ENCODE results near the gene FKRP. TPM values are rescaled to one million over a fixed set of nuclear protein-coding genes. Genes with fewer than 3 reads are reported as not detected.
A peak's percentile ranks its signal among the peaks of the same experiment; 100 is the strongest.
"Not testable (repeated sequence)": the region's sequence is repeated elsewhere in the genome, so short reads cannot be mapped to it uniquely, and the experiment has no call there.

FKRP gene
- total RNA-seq, 2 donors from 2014 or later: 8.4 to 10.4 TPM

DNA sequence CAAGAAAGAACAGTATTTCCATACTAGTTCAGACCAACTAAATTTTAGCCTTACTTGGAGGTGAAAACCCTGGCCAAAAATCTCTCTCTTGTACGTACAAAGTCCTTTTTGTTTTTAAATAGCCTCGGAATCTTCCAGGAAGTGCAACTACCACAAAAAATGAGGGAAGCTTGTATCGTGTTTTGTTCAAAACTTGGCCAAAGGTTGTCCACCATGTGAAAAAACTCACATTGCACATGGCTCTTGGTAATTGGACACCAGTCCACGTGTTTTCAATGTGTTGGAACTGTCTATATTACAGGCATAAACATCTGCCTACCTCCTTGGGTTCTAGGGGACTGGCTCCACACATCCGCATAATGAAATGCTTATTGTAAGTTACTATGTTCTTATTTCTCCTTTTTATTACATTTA, 15.6 kb downstream of the FKRP start:
- no peak overlapping the region for H3K4me3 ChIP-seq
- H3K27me3 ChIP-seq: no peaks in the 10 kb centered on the region
- H3K27ac ChIP-seq: no peak overlapping the region
- intact Hi-C loops (cut with DNase I): no loop called here
- no peaks in the 10 kb centered on the region for H3K4me1 ChIP-seq
- DNase-seq: no peak
- TF ChIP-seq, protein P1, sequence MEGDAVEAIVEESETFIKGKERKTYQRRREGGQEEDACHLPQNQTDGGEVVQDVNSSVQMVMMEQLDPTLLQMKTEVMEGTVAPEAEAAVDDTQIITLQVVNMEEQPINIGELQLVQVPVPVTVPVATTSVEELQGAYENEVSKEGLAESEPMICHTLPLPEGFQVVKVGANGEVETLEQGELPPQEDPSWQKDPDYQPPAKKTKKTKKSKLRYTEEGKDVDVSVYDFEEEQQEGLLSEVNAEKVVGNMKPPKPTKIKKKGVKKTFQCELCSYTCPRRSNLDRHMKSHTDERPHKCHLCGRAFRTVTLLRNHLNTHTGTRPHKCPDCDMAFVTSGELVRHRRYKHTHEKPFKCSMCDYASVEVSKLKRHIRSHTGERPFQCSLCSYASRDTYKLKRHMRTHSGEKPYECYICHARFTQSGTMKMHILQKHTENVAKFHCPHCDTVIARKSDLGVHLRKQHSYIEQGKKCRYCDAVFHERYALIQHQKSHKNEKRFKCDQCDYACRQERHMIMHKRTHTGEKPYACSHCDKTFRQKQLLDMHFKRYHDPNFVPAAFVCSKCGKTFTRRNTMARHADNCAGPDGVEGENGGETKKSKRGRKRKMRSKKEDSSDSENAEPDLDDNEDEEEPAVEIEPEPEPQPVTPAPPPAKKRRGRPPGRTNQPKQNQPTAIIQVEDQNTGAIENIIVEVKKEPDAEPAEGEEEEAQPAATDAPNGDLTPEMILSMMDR (IDR thresholded peaks at IDR 0.05): no peak
- H3K9me3 ChIP-seq: no peaks in the 10 kb centered on the region
- no peaks in the 10 kb centered on the region for H3K36me3 ChIP-seq
- H3K9ac ChIP-seq (ENCODE audit: low read depth in 2 of 2, low read length in 2 of 2): no peak overlapping the region

DNA sequence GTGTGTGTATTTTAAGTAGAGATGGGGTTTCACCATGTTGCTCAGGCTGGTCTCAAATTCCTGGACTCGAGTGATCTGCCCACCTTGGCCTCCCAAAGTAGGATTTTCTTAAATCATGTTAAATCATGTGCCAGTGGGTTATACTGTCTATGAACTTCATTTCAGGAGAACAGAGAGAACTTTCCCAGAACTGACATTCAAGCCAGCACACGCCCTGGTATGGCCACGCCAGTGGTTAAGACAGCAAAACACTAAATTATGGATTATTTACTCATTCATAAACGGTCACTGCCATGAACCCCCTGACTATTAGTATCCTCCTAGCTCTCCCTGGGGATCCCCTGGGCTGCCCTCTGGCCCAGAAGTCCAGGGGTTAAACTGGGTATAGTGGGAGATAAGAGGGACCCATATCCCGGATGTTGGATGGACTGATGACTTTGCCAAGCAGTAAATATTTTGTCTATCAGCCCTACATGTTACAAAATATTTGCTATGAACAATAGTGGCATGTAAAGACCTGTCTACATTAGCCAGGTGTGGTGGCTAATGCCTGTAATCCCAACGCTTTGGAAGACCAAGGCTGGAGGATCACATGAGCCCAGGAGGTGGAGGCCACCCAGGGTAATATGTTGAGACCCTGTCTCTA, 16.5 kb downstream of the FKRP start:
- no peak for DNase-seq
- intact Hi-C loops (cut with DNase I): no loop called here
- Histone ChIP-seq H3K36me3 (no peaks in the 10 kb centered on the region), H3K4me1 (no peaks in the 10 kb centered on the region), H3K9me3 (no peaks in the 10 kb centered on the region), H3K4me3 (no peak overlapping the region), H3K9ac (ENCODE audit: low read depth in 2 of 2, low read length in 2 of 2) (no peak overlapping the region), H3K27ac (no peak overlapping the region), H3K27me3 (no peaks in the 10 kb centered on the region)
- TF ChIP-seq, protein P1 (IDR thresholded peaks at IDR 0.05): no peak

DNA sequence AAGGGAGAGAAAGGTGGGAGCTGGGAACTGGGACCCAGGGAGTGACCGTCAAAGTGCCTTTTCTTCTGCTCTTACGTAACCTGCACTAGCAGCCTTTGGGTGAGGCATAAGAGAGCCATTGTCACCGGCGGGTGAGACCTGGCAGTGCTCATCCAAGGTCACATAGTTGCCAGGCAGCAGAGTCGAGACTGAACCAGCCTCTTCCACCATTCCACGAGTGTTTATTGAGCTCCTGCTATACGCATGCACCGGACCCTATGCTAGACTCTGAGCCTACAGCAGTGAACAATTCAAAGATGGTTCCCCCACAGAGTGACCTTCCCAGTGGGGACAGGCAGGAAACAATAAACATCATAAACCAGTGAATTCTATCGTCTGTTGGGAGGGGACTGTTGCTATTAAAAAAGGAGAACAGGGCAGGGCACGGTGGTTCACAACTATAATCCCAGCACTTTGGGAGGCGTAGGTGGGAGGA, 19.0 kb downstream of the FKRP start:
- Histone ChIP-seq H3K9ac (ENCODE audit: low read depth in 2 of 2, low read length in 2 of 2) (peak overlapping the region; percentile 35 to 48), H3K4me3 (no peak overlapping the region), H3K9me3 (no peaks in the 10 kb centered on the region), H3K36me3 (no peaks in the 10 kb centered on the region), H3K4me1 (no peaks in the 10 kb centered on the region), H3K27me3 (no peaks in the 10 kb centered on the region), H3K27ac (peak overlapping the region; percentile 76)
- intact Hi-C loops (cut with DNase I): no loop called here
- DNase-seq: peak; percentile 83
- TF ChIP-seq, protein P1 (IDR thresholded peaks at IDR 0.05): no peak

DNA sequence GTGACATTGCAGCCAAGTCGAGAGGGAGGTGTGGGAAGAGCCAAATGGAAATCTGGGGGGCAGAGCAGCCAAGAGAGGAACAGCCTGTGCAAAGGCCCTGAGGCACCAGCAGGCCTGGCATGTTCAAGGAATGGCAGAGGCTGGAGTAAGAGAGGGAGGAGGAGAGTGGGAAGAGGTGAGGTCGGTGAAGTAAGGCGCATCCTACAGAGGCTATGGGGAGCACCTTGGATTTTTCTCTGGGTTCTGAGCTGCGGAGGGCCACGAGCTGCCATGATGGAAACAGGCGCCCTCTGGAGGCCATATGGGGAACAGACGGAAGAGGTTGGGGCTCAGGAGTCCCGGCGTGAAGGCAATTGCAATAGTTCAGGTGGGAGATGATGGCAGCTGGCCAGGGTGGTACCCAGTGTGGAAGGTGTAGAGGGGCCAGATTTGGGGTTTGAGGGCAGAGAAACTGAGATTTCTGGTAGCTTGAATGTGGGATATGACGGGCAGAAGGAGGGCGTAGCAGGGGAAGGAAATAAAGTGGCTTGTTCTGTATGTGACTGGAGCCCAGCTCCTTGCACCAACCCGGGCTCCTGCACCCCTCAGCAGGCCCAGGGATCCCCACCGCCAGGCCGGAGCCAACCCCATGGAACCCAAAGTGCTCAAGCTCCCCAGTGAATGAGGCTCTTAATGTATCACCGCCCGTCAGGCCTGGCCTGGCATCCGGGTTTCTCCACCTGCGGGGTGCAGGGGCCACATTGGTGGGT, 20.9 kb downstream of the FKRP start:
- no peak overlapping the region for H3K27ac ChIP-seq
- intact Hi-C loops (cut with DNase I): no loop called here
- H3K27me3 ChIP-seq: no peaks in the 10 kb centered on the region
- H3K4me1 ChIP-seq: no peaks in the 10 kb centered on the region
- H3K4me3 ChIP-seq: no peak overlapping the region
- TF ChIP-seq, protein P1 (IDR thresholded peaks at IDR 0.05): peak; percentile 59
- H3K36me3 ChIP-seq: no peaks in the 10 kb centered on the region
- no peaks in the 10 kb centered on the region for H3K9me3 ChIP-seq
- peak; percentile 61 for DNase-seq
- H3K9ac ChIP-seq (ENCODE audit: low read depth in 2 of 2, low read length in 2 of 2): peak overlapping the region in 1 of 2 donors; percentile 14

DNA sequence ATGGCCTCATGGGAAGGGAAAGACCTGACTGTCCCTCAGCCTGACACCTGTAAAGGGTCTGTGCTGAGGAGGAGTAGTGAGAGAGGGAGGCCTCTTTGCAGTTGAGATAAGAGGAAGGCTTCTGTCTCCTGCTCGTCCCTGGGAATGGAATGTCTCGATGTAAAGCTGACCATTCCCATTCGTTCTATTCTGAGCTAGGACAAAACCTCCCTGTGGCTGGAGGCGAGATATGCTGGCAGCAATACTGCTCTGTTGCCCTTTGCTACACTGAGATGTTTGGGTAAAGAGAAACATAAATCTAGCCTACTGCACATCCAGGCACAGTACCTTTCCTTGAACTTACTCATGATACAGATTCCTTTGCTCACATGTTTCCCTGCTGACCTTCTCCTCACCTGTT, 22.9 kb downstream of the FKRP start:
- H3K4me3 ChIP-seq; H3K36me3 ChIP-seq; intact Hi-C loops (cut with DNase I); H3K27me3 ChIP-seq; H3K4me1 ChIP-seq; H3K9me3 ChIP-seq; DNase-seq: not testable (repeated sequence)
- H3K27ac ChIP-seq: peak overlapping the region; percentile 27
- H3K9ac ChIP-seq (ENCODE audit: low read depth in 2 of 2, low read length in 2 of 2): peak overlapping the region; percentile 44 to 50

Data from colonic mucosa (tissue), 4 donors.